Renal cortical epithelial cell (primary cell): ENCODE measurements around the gene RGSL1. TPM values are rescaled to one million over a fixed set of nuclear protein-coding genes. Genes with fewer than 3 reads are reported as not detected.

ENCODE experiments used
- DNase-seq: peaks from one replicate; pipeline ENCODE4 v3.0.0-alpha.2; 2011; ENCODE audit warnings: low read depth
- total RNA-seq: library from RNA; depleted of rRNA; stranded (reverse); fragments of >200 nt; gene quantifications from 2 replicates; pipeline ENCODE4 v1.2.3, GENCODE V29; 2014

RGSL1 gene
- total RNA-seq, 1 donor from 2014 or later: 0.15 TPM

DNA sequence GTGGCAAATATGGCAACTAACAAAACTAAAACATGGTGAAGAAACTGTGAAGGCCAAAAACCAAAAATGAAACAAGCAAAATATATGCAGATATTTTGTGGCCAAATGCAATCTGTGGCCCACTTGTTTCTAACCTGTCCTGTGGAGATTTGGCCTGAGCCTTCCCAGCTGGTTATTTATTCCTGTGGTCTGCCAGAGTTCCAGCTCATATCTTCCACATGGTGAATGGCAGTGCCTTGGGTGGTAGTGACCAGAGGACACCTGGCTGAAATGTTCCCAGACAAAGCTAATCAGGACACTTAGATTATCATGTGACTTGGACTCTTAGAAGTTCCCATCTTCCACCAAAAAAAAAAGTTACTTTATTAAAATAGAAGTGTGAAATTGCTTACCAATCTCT is 99.4 kb downstream of the RGSL1 start:
- no peak for DNase-seq

GRCh38 chr1:182549811-182550210 is 99.9 kb downstream of the RGSL1 start:
- no peak for DNase-seq

- no peak for DNase-seq
Observed at GRCh38 chr1:182552527-182552926, 102.6 kb downstream of the RGSL1 start.

DNA sequence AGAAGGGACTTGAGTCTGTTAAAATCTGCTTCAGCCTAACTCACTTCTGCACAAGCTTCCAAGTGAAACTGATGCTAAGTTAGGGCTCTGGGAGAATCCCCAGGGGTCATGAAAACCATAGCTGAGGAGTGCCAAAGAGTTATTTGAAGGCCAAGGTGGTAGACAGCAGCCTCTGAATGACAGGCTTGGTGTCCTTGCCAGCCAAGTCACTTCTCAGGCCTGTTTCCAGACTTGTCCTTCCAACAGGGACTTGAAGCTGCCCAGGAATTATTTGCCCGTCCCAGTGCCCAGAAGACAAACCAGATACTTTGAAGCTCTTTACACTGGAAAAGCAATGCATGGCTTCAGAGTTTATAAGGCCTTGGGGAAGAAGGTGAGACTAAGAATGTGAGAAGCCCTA is 105.5 kb downstream of the RGSL1 start:
- DNase-seq: no peak

DNA sequence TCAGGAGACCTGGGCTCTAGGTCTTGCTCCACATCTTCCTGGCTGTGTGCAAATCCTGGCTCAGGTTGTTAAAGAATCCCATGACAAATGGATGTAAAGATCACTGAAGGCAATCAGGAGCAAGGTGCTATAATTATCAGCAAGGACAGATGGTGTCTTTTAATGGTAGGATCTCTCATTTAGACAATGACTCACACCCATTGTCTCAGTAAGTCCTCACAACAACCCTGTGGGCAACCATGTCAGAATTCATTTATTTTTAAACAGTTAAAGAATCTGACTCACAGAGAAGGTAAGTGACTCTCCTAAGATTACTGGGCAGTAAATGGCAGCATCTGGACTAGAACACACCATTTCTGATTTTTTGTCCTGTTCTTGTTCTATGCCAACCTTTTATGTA is 106.3 kb downstream of the RGSL1 start:
- peak; percentile 72 for DNase-seq

GRCh38 chr1:182560392-182560984 is 110.5 kb downstream of the RGSL1 start:
- no peak for DNase-seq

DNA sequence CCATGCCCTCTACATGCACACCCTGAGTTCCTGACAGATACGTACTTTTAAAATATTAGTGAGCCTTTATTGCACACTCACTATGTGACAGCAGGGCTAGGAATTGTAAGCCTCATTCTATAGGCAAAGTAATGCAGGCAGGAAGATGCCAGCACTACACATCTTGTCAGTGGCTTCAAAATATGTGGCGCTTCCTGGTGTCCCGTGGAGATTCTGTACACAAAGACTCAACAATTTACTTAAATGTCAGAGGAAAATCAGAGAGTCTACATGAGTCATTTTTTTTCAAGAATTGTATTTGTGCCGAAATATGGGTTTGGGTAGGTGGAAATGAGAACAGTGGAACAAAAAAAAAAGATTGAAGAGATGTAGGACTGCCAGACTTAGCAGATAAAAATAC is 111.5 kb downstream of the RGSL1 start:
- no peak for DNase-seq

DNA sequence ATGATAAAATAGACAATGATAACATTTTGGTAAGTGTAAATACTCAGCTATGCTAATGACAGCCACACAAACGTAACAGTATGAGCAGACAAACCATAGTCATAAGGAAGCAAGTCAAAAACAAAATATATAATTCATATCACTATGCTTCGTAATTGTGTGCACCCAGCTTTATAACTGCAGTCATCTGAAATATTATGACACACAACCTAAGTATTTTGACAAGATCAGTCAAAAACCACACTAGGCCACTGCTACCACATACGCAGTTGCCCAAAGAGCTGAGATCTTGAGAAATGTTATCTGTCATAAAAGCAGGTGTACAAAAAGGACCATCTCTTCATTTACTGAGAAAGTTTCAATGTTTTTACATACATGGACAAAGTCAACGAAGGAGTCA is 113.1 kb downstream of the RGSL1 start:
- no peak for DNase-seq

DNA sequence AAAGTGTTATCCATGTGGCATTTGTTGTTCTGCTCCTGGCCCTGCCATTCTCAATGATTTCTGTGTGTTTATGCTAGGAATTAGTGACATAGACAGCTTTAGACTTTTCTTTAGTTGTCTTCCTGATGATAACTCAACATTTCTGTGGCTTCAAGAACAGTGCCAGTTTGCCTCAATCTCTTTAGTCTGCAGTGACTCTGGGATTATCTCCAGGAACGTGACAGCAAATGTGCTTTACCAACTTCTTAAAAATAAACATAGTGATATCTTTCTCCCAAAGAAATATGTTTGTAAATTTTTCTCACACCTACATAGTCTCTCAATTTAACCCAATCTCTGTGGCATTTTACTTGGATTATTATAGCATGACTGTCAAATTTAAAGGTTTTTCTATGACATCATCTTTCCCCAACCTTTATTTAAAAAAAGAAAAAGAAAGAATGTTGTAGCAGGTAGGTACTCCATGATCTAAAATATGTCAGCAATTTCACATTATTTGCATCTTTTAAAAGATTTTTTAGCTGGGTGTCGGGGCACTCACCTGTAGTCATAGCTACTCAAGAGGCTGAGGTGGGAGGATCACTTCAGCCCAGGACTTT is 114.6 kb downstream of the RGSL1 start:
- no peak for DNase-seq

DNA sequence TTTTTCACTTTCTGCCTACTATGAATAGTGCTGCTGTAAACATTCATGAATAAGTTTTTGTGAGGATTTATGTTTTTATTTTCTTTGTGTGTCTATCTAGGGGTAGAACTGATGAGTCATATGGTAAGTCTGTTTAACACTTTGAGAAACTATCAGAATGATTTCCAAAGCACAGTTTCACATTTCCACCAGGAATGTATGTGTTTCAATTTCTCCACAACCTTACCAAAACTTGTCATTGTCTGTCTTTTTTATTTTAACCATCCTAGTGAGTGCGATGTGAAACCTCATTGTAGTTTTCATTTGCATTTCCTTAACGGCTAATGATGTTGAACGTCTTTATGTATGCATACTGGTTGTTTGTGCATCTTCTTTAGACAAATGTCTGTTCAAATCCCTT is 115.6 kb downstream of the RGSL1 start:
- no peak for DNase-seq

DNA sequence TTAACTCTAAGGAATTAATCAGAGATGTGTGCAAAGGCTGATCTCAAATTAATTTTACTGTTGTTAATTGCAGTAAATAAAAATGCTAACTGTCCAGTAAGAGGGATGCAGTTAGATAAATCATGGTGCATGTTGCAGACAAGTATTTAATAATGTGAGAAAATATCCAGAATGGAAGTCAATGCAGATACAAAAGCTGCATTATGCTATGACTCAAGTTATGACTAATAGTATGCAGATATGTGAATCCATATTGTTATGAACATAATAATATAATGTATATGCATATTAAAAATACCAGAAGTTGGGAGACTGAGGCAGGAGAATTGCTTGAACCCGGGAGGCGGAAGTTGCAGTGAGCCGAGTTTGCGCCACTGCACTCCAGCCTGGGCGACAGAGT is 117.7 kb downstream of the RGSL1 start:
- no peak for DNase-seq

- DNase-seq: no peak
Observed at GRCh38 chr1:182568647-182569284, 118.8 kb downstream of the RGSL1 start.

DNA sequence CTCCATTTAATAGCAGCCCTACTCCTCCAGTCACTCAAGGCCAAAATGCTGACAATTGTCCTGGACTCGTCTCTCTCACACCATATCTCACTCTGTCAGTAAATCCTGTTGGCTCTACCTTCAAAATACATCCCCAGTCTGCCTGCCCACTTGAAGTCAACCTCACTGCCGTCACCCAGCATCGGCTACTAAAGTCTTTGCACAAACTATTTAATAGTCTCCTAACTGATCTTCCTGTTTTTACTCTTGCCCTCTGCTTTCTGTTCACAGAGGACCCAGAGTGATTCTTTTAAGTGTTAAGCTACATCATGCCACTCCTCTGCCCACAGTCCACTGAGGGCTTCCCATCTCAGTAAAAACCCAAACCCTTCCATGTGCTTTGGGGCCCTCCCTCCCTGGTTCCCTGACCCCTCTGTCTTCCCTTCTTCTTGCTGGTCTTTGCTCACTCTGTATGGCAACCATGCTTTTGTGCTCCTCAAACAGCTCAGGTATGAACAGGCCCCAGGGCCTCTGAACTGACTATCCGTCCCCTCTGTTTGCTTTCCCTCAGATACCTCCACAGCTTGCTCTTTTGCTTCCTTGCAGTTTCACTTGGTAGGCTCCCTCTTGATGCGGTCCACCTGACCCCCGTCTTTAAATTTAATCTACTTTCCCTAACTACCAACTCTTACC is 120.1 kb downstream of the RGSL1 start:
- no peak for DNase-seq

GRCh38 chr1:182570611-182570970 is 120.6 kb downstream of the RGSL1 start:
- peak; percentile 83 for DNase-seq

DNA sequence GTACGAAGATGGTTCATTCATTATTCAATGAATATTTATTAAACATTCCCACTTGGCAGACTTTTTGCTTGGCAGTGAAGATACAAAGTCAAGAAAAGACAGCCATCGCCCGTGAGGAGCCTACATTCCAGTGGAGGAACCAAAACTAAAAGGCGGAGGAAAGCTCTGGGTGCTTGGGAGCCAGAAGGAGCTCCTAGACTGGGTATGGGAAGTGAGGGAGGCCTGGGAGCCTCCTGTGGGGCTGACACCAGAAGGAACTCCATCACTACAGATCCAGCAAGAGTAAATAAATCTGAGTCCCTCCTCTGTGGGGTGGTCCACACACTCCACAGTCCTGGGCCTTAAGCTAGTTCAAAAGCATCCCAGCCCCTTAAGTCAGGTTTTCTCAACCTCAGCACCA is 124.2 kb downstream of the RGSL1 start:
- no peak for DNase-seq

- DNase-seq: peak; percentile 83
Observed at GRCh38 chr1:182575540-182576149, 125.7 kb downstream of the RGSL1 start.

DNA sequence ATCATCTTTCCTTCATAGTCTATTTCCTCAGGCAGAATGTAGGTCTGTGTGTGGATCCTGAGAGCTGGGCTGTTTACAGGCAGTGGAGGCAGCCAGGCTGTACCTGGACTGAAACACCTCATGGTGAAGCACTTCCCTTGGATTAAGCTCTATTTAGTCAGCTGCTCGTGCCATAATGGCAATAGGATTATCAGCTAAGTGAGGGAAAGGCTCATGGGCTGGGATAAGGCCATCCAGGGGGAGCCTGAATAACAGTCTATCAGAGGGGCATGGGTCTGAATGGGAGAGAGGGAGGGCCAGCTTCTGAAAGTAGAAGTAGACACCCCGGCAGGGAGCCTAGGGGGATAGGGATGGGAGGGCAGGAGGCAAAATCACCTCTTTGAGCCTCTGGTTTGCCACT is 130.8 kb downstream of the RGSL1 start:
- DNase-seq: no peak

- no peak for DNase-seq
Observed at GRCh38 chr1:182584746-182585145, 134.8 kb downstream of the RGSL1 start.

GRCh38 chr1:182586380-182586779 is 136.4 kb downstream of the RGSL1 start:
- no peak for DNase-seq

DNA sequence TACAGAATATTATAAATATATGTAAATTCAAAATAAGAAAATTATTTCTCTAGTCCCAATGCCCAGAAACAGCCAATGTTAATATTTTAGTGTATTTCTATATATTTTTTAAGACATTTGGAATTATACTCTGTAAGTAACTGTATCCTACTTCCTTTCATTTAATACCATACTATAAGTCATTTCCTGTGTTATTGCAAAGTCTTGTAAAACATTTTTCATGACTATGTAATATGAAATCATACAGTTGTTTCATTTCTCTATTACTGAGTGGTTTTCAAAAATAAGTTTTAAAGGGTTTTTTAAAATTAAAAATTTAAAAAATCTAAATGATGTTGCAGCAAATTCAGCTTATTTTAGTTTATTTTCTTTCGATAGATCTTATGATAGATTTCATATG is 137.1 kb downstream of the RGSL1 start:
- DNase-seq: no peak

DNA sequence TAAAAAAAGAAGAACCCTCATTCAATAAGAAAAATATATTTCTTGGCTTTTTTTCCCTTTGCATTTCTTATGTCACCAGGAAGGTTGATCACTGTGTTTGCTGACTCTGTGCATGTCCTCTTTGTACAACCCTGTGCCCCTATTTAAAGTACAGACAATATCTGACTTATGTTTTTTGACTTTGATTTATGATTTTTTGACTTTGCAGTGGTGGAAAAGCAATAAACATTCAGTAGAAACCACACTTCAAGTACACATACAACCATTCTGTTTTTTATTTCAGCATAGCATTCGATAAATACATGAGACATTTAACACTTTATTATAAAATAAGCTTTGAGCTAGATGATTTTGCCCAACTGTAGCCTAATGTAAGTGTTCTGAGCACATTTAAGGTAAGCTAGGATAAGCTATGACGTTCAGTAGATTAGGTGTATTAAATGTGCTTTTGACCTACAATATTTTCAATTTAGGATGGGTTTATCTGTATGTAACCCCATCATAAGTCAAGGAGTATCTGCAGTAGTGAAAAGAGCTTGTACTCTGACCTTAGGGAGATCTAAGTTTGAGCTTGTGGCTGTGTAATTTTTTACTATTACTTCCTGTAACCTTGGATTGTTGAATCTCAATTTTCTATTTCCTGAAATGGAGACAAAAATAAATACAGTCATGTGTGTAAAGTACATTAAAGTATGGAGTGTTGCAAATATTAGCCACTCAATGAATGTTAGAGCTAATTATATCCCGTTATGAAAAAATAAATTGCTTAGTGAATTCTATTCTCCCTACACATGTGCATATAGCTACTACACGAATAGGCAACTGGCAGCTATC is 137.9 kb downstream of the RGSL1 start:
- DNase-seq: no peak
